ENCODE results near the gene LGMN.
A peak's percentile ranks its signal among the peaks of the same experiment; 100 is the strongest.
"Not testable (repeated sequence)": the region's sequence is repeated elsewhere in the genome, so short reads cannot be mapped to it uniquely, and the experiment has no call there.

Gene LGMN

DNA sequence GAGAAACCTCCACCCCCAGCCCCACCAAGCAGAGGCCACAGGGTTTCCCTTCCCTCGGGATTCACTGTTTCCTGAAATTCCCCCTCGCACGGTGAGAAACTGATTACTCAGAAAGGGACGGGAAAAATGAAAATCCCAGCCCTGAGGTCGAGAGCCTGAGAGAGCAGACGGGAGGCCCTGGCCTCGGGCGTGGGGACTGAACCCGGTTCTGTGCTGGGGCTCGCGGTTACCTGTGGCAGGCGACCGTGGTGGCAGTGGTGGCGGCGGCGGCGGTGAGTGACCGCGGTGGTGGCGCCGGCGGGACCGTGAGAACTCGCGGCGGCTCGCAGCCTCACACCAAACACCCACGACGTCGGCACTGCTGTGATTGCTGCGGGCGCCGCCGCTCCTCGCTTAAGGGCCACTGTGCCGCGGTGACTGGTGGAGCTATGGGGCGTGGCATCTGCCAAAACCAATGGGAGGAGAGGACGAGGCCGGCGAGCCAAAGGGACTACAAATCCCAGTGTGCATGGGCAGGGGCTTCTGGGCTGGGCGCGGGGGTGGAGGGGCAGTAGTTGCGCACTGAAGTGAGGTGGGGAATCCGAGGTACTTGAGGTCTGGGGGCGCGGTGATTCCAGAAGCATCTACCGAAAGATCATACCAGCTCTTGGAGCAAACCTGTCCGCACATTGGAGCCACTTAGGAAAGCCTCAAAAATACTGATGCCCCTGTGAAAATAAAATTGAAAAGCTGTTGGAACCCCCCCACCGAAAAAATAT, at the start of gene LGMN:
Gene LGMN (minus strand): TSS at position 369 of the 758 bp plus-strand sequence. CDS start 15,841 bp downstream, outside the sequence.
- DNase-seq, result peak; percentile 94

DNA sequence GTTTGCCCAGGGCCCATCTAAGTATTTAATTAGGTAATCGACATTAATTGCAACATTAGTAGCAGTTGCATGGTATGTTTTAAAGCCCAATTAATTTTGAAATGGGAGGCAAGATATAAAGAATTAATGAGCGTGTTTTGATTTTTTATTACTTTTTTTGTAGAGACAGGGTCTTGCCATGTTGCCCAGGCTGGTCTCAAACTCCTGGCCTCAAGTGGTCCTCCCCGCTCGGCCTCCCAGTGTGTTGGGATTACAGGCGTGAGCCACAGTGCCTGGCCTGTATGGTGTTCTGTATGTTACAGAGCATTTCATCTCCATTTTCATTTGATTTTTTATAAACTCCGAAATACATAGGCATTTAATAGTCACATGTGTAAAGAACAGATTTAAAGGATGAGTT, 46.5 kb upstream of the LGMN start:
- no peak for DNase-seq

DNA sequence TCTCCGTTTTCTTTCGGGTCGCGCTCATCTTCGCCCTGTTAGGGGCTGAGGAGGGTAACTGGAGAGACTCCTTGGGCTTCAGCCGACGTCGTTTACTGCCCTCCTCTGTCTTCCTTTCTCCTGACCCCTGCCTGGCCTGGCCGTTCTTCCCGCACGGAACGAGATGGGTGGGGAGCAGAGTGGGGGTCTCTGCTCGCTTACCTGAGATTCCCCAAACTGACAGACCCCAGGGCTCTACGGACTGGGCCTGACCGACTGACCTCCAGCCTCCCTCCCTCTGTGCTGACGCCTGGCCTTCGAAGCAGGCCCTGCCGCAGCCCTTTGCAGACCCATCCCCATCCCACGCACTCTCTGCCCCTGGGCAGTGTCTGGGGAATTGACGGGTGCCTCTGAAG, 46.1 kb upstream of the LGMN start:
- DNase-seq, result peak; percentile 59

DNA sequence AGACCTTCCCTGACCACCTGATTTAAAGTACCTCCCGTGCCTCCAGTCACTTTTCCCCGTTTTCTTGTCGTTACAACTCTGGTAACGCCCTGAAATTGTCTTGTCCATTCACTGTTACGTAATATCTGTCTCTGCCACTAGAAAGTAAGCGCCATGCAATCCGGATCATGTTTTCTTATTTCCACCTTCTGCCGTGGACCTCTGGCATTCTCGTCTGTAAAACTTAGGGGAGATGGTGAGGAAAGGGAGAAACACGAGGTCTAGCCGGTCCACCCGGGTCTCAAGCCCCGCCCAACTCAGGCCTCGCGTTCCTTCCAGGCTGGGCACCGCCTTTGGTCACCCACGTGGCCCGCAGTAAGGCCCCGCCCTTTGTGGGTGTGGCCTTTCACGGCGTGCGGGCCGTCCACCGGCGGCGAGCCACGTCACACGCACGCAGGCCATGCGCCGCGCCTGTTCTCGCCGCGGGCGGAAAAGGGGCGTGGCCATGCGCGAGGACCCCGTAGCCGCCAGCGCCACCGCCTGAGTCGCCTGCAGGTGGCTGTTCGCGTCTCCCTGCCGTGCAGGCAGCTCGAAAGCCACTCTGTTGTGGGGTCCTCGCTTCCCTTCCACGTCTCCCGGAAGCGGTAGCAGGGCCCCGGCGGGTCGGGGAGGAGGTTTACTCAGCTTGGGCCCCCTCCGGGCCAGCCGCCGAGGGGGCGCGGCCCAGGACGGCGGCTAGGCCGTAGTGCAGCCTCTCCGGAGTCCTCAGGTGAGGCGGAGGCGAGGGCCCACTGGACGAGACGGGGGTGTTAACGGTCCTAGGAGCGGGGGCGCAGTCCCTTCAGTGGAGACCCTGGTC, 45.5 kb upstream of the LGMN start, which contains the start of gene GOLGA5:
Gene GOLGA5 (plus strand): TSS at position 597 of the 838 bp plus-strand sequence. CDS start 3,133 bp downstream, outside the sequence.
- DNase-seq, result peak; percentile 99

- no peak for DNase-seq
Observed at GRCh38 chr14:92792885-92793284, 44.5 kb upstream of the LGMN start.

DNA sequence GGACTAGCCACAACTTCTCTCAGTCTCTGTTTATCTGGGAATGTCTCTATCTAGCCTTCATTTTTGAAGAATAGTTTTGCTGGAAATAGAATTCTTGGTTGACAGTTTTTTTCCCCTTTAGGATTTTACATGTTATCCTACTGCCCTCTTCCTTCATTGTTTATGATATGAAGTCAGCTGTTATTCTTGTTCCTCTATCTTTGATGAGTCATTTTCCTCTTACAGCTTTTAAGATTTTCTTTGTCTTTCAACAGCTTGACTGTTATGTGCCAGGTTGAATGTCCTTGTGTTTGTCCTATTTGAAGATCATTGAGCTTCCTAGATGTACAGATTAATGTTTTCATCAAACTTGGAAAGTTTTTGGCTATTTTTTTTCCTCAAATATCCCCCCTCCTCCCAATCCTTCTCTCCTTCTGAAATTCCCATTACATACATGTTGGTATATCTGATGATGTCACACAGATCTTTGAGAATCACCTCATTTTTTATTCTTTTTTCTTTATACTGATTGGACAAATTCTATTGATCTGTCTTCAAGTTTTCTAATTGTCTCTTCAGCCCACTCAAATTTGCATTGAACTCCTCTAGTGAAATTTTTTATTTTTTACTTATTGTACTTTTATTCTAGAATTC, 41.1 kb upstream of the LGMN start:
- DNase-seq, result no peak

- DNase-seq, result no peak
Observed at GRCh38 chr14:92787554-92787953, 39.1 kb upstream of the LGMN start.

GRCh38 chr14:92786427-92786756, 38.0 kb upstream of the LGMN start:
- DNase-seq, result no peak

- no peak for DNase-seq
Observed at GRCh38 chr14:92785667-92786426, 37.4 kb upstream of the LGMN start.

- no peak for DNase-seq
Observed at GRCh38 chr14:92783813-92784431, 35.5 kb upstream of the LGMN start.

GRCh38 chr14:92781350-92781749, 32.9 kb upstream of the LGMN start:
- DNase-seq, result no peak

- no peak for DNase-seq
Observed at GRCh38 chr14:92780444-92781232, 32.2 kb upstream of the LGMN start.

DNA sequence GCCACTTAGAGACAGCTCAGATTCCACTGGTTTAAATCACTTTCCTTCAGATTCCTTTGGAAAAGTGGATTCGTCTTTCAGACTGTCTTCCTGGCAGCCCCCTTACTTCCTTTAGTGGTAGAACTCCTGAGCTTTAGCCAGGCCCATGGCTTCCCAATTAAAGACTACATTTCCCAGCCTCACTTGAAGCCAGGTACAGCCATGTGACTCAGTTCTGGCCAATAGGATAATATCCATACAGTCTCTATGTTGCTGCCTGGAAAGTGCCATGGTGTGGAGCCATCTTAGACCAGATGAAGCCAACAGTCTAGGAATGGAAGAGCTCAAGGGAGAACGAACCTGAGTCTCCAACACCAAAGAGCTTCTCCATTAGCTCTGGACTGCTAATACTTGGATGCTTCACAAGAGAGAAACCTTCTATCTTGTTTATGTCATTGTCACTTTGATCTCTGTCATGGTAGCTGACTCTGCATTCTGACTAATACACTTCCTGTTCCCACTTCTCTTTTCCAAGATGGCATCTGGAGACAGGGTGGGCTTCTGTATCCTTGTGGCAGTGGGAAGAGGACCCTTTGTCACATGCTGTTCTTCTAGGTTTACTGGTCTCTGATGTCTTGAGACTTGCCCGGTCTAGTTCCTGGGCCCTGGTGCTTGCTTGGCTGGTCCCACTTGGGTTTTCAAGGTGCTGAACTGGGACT, 30.6 kb upstream of the LGMN start:
- not testable (repeated sequence) for DNase-seq

DNA sequence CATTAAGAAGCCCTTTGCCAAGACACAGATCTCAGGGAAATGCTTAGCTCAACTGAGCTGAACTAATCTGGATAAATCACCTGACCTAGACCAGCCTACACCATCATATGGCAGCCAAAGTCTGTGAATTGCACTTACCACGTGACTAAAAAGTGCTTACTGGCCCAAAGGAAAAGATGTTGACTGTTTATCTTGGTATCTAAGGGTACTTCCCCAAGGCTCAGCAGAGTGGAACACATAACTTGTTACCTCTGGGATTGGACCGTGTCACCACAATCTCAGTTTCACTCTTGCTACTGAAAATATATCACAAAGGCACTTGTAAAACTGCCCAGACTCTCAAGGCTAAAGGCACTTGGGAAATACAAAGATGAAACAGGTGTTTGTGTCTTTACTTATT, 26.9 kb upstream of the LGMN start:
- DNase-seq, result not testable (repeated sequence)

DNA sequence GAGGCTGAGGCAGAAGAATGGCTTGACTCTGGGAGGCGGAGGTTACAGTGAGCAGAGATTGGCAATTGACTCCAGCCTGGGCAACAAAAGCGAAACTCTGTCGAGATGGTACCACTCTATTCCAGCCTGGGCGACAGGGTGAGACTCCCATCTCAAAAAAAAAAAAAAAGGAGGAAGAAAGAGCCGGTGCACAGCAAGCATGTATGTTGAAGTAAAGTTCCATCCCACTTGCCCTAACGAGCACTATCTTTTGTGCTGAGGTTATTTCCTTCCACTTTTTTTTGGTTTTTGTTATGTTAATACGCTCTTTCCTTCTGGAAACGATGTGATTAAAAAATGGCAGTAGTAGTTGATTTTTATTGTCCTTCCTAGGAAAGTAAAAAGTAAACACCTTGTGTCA, 26.1 kb upstream of the LGMN start:
- no peak for DNase-seq

DNA sequence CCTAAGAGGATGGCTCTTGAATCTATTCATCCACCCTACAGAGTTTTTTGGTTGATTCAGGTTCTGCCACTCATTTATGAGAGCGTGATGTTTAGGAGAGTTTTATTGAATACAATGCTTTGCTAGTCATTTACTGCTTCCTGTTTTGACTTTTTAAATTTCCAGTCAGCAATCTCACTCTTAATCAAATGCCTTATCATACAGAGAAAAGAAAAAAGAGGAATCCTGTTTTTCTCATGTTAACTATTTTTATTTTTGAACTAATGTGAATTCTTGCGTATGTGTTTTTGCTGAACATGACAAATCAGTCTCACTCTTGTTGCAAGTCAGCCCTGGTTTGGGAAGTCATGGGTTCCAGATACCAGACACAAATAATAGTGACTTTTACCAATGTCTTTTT, 22.1 kb upstream of the LGMN start:
- DNase-seq, result no peak

- DNase-seq, result no peak
Observed at GRCh38 chr14:92768795-92769194, 20.4 kb upstream of the LGMN start.

DNA sequence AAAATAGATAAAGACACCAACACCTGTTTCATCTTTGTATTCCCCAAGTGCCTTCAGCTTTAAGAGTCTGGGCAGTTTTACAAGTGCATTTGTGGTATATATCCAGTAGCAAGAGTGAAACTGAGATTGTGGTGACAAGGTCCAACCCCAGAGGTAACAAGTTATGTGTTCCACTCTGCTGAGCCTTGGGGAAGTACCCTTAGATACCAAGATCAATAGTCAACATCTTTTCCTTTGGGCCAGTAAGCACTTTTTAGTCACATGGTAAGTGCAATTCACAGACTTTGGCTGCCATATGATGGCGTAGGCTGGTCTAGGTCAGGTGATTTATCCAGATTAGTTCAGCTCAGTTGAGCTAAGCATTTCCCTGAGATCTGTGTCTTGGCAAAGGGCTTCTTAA, 19.8 kb upstream of the LGMN start:
- DNase-seq, result not testable (repeated sequence)

GRCh38 chr14:92763666-92764631, 15.5 kb upstream of the LGMN start:
- not testable (repeated sequence) for DNase-seq

DNA sequence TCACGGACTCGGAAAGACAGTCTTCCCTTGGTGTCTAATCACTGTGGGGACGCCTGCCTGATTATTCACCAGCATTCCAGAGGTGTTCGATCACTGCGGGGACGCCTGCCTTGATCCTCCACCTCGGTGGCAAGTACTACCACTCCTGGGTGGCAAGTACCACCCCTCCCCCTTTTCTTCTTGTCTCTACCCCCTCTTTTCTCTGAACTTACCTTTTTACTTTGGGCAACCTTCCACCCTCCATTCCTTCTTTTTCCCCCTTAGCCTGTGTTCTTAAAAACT, 12.0 kb upstream of the LGMN start:
- no peak for DNase-seq

Measured in left hindlimb (tissue), 1 donor.